ENCODE data around the gene EPS8L3. TPM values are rescaled to one million over a fixed set of nuclear protein-coding genes. Genes with fewer than 3 reads are reported as not detected.

Gene EPS8L3
- total RNA-seq, 1 donor from 2014 or later, result not detected

GRCh38 chr1:109762039-109762585 lies 1.6 kb downstream of the EPS8L3 start:
- TF ChIP-seq CTCF (IDR thresholded peaks at IDR 0.05), result no peak
- no peak for TF ChIP-seq EZH2phosphoT487 (IDR thresholded peaks at IDR 0.05)
- TF ChIP-seq EZH2 (IDR thresholded peaks at IDR 0.05), result no peak

DNA sequence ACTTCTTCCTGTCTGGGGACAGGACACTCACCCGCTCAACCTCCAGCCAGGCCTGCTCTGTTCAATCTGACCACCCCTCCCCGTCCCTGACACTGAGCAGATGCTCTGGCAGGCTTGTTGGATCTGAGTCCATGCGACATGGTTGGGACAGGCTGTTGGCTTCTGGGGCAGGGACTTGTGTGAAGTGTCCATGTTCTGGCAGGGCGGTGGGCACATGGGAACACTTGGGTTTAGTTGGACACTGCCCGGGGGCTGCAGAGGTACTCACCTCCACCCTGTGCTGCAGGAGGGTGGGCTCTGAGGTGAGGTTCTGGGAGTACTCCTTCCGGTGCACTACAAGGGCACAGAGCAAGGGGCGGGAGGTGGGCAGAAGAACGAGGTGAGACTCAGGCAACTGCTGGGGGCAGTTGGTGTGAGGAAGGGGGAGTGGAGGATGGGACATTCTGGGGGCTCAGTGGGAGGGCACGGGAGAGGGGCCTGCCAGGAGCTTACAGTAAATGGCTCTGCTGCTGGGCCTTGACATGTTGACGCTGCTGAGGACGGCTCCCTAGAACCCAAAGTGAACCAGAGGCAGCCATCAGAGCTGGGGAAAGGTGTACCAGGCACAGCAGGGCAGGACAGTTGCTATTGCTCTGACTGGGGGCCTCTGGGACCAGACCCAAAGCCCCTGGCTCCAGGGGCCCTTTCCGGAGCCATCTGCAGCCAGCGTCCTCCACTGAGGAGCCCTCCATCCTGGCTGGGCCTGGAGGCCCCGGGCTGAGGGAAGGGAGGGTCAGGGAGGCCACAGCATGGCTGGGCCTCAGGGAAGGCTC lies 2.3 kb downstream of the EPS8L3 start:
- no peak overlapping the region for H2AFZ ChIP-seq (replicated peaks)
- no peaks in the 10 kb centered on the region for H3K36me3 ChIP-seq
- no peaks in the 10 kb centered on the region for H3K4me1 ChIP-seq
- H3K9me3 ChIP-seq (ENCODE audit: low read depth), result no peaks in the 10 kb centered on the region
- H3K4me3 ChIP-seq, result no peak overlapping the region
- Mint-ChIP-seq H3K4me1 (peaks cover 9% of the 10 kb centered on the region), H3K27ac (peak overlapping the region; percentile 60), H3K4me3 (no peak overlapping the region), H3K27me3 (ENCODE audit: insufficient read depth, low read depth) (peaks cover 10% of the 10 kb centered on the region), H3K9me3 (peaks cover 2% of the 10 kb centered on the region), H3K36me3 (no peaks in the 10 kb centered on the region)
- no peaks in the 10 kb centered on the region for H3F3A ChIP-seq (ENCODE audit: low read depth)
- no peak overlapping the region for H3K4me2 ChIP-seq
- H3K9ac ChIP-seq, result no peak overlapping the region
- no peak overlapping the region for H3K27ac ChIP-seq
- no peak for DNase-seq (ENCODE audit: low spot score)
- no peaks in the 10 kb centered on the region for H4K20me1 ChIP-seq (ENCODE audit: low read depth)
- H3K27me3 ChIP-seq, result no peaks in the 10 kb centered on the region
- H3K79me2 ChIP-seq (ENCODE audit: low read depth), result no peaks in the 10 kb centered on the region
- TF ChIP-seq EZH2 (IDR thresholded peaks at IDR 0.05), result no peak

More at GRCh38 chr1:109762039-109762585, 1.6 kb downstream of the EPS8L3 start:
- no peak for DNase-seq (ENCODE audit: low spot score)
- peak overlapping the region; percentile 64 for H3K27ac Mint-ChIP-seq
- Histone ChIP-seq H2AFZ (replicated peaks) (no peak overlapping the region), H3K4me1 (no peaks in the 10 kb centered on the region), H3K79me2 (ENCODE audit: low read depth) (no peaks in the 10 kb centered on the region), H4K20me1 (ENCODE audit: low read depth) (no peaks in the 10 kb centered on the region), H3K27me3 (no peaks in the 10 kb centered on the region), H3F3A (ENCODE audit: low read depth) (no peaks in the 10 kb centered on the region), H3K4me2 (no peak overlapping the region), H3K36me3 (no peaks in the 10 kb centered on the region), H3K9me3 (ENCODE audit: low read depth) (no peaks in the 10 kb centered on the region), H3K4me3 (no peak overlapping the region), H3K27ac (no peak overlapping the region), H3K9ac (no peak overlapping the region)
- H3K27me3 Mint-ChIP-seq (ENCODE audit: insufficient read depth, low read depth), result peaks cover 10% of the 10 kb centered on the region
- H3K9me3 Mint-ChIP-seq, result peaks cover 2% of the 10 kb centered on the region
- peaks cover 9% of the 10 kb centered on the region for H3K4me1 Mint-ChIP-seq
- no peaks in the 10 kb centered on the region for H3K36me3 Mint-ChIP-seq
- H3K4me3 Mint-ChIP-seq, result no peak overlapping the region

- no peak for DNase-seq (ENCODE audit: low spot score)
- H3K9ac ChIP-seq, result no peak overlapping the region
- Mint-ChIP-seq H3K27ac (peak overlapping the region; percentile 72), H3K36me3 (no peaks in the 10 kb centered on the region), H3K9me3 (peaks cover 2% of the 10 kb centered on the region), H3K4me1 (peaks cover 9% of the 10 kb centered on the region), H3K27me3 (ENCODE audit: insufficient read depth, low read depth) (peaks cover 10% of the 10 kb centered on the region), H3K4me3 (peak overlapping the region; percentile 50)
- no peaks in the 10 kb centered on the region for H4K20me1 ChIP-seq (ENCODE audit: low read depth)
- no peaks in the 10 kb centered on the region for H3K79me2 ChIP-seq (ENCODE audit: low read depth)
- TF ChIP-seq CTCF (IDR thresholded peaks at IDR 0.05) (no peak), EZH2phosphoT487 (IDR thresholded peaks at IDR 0.05) (no peak), EZH2 (IDR thresholded peaks at IDR 0.05) (no peak)
- H2AFZ ChIP-seq (replicated peaks), result no peak overlapping the region
- no peaks in the 10 kb centered on the region for H3K9me3 ChIP-seq (ENCODE audit: low read depth)
- H3K4me2 ChIP-seq, result no peak overlapping the region
- H3F3A ChIP-seq (ENCODE audit: low read depth), result no peaks in the 10 kb centered on the region
- no peaks in the 10 kb centered on the region for H3K27me3 ChIP-seq
- H3K4me3 ChIP-seq, result no peak overlapping the region
- no peak overlapping the region for H3K27ac ChIP-seq
- no peaks in the 10 kb centered on the region for H3K36me3 ChIP-seq
- H3K4me1 ChIP-seq, result no peaks in the 10 kb centered on the region
These were observed 3.0 kb downstream of the EPS8L3 start for GRCh38 chr1:109760581-109761226.
